Effector memory CD8-positive, alpha-beta T cell (primary cell): ENCODE data around the gene FUT8.
A peak's percentile ranks its signal among the peaks of the same experiment; 100 is the strongest.

Experiments
- ATAC-seq: fragments of 150-1000 bp; cut with Tn5 transposase; replicated peaks from 2 replicates; pipeline ENCODE4 v1.10.0; 2021; ENCODE audit warnings: mild to moderate bottlenecking, moderate library complexity
- DNase-seq, 3 experiments: peaks; one replicate each; pipeline ENCODE4 v3.0.0; 2021
- H3K27ac Mint-ChIP-seq, 2 donors: one replicate each; pipeline ENCODE4 v1.8.0; 2022; ENCODE audit warnings: mild to moderate bottlenecking in 2 of 2, mixed read lengths in 2 of 2, moderate library complexity in 2 of 2
- H3K27me3 Mint-ChIP-seq, 2 donors: one replicate each; pipeline ENCODE4 v1.8.0; 2022; ENCODE audit warnings: mixed read lengths in 2 of 2
- H3K36me3 Mint-ChIP-seq: one replicate; pipeline ENCODE4 v1.8.0; 2022; ENCODE audit warnings: mild to moderate bottlenecking, moderate library complexity, mixed read lengths; ENCODE audit not compliant: insufficient read depth
- H3K4me1 Mint-ChIP-seq, 2 donors: one replicate each; pipeline ENCODE4 v1.8.0; 2022; ENCODE audit warnings: low read depth in 2 of 2, mixed read lengths in 2 of 2
- H3K4me3 Mint-ChIP-seq, 2 donors: one replicate each; pipeline ENCODE4 v1.8.0; 2022; ENCODE audit warnings: mild to moderate bottlenecking in 2 of 2, mixed read lengths in 2 of 2, moderate library complexity in 2 of 2
- H3K9me3 Mint-ChIP-seq, 2 donors: one replicate each; pipeline ENCODE4 v1.8.0; 2022; ENCODE audit warnings: mixed read lengths in 2 of 2

Gene FUT8

GRCh38 chr14:65718629-65719028 lies 306.1 kb downstream of the FUT8 start:
- no peak for ATAC-seq
- no peaks in the 10 kb centered on the region for H3K36me3 Mint-ChIP-seq
- peaks cover 7 to 14% of the 10 kb centered on the region in 2 donors for H3K4me1 Mint-ChIP-seq
- no peak for DNase-seq
- no peak overlapping the region for H3K4me3 Mint-ChIP-seq
- no peak overlapping the region for H3K27ac Mint-ChIP-seq
- no peaks in the 10 kb centered on the region for H3K27me3 Mint-ChIP-seq
- H3K9me3 Mint-ChIP-seq = peaks cover 2 to 7% of the 10 kb centered on the region in 2 donors

GRCh38 chr14:65720171-65720570 lies 307.6 kb downstream of the FUT8 start:
- H3K9me3 Mint-ChIP-seq = peaks cover 2 to 7% of the 10 kb centered on the region in 2 donors
- H3K27me3 Mint-ChIP-seq = no peaks in the 10 kb centered on the region
- ATAC-seq (no peak), DNase-seq (no peak)
- H3K4me1 Mint-ChIP-seq = peaks cover 7 to 14% of the 10 kb centered on the region in 2 donors
- H3K36me3 Mint-ChIP-seq = no peaks in the 10 kb centered on the region
- H3K27ac Mint-ChIP-seq = no peak overlapping the region
- H3K4me3 Mint-ChIP-seq = no peak overlapping the region

GRCh38 chr14:65720743-65721142 lies 308.2 kb downstream of the FUT8 start:
- Mint-ChIP-seq H3K4me1 (peaks cover 7 to 14% of the 10 kb centered on the region in 2 donors), H3K27me3 (no peaks in the 10 kb centered on the region), H3K27ac (no peak overlapping the region), H3K36me3 (no peaks in the 10 kb centered on the region), H3K4me3 (no peak overlapping the region), H3K9me3 (peaks cover 2 to 7% of the 10 kb centered on the region in 2 donors)
- ATAC-seq (no peak), DNase-seq (no peak)

GRCh38 chr14:65723348-65723747 lies 310.8 kb downstream of the FUT8 start:
- DNase-seq = no peak
- H3K27ac Mint-ChIP-seq = peak overlapping the region in 1 of 2 donors; percentile 24
- ATAC-seq = no peak
- H3K4me3 Mint-ChIP-seq = no peak overlapping the region
- peaks cover 0 to 13% of the 10 kb centered on the region in 2 donors for H3K9me3 Mint-ChIP-seq
- H3K4me1 Mint-ChIP-seq = peaks cover 7 to 14% of the 10 kb centered on the region in 2 donors
- no peaks in the 10 kb centered on the region for H3K36me3 Mint-ChIP-seq
- H3K27me3 Mint-ChIP-seq = no peaks in the 10 kb centered on the region

GRCh38 chr14:65728604-65729003 lies 316.1 kb downstream of the FUT8 start:
- Mint-ChIP-seq H3K4me1 (peaks cover 4 to 5% of the 10 kb centered on the region in 2 donors), H3K4me3 (no peak overlapping the region), H3K36me3 (peaks cover 5% of the 10 kb centered on the region), H3K27me3 (no peaks in the 10 kb centered on the region), H3K9me3 (peaks cover 0 to 6% of the 10 kb centered on the region in 2 donors), H3K27ac (no peak overlapping the region)
- ATAC-seq (no peak), DNase-seq (no peak)

- peaks cover 10% of the 10 kb centered on the region for H3K36me3 Mint-ChIP-seq
- peaks cover 0 to 6% of the 10 kb centered on the region in 2 donors for H3K9me3 Mint-ChIP-seq
- H3K27ac Mint-ChIP-seq = peak overlapping the region in 1 of 2 donors; percentile 39
- DNase-seq (no peak), ATAC-seq (no peak)
- no peaks in the 10 kb centered on the region for H3K27me3 Mint-ChIP-seq
- no peak overlapping the region for H3K4me3 Mint-ChIP-seq
- peaks cover 4 to 5% of the 10 kb centered on the region in 2 donors for H3K4me1 Mint-ChIP-seq
These were observed 317.0 kb downstream of the FUT8 start for GRCh38 chr14:65729566-65729965.

- Mint-ChIP-seq H3K9me3 (peaks cover 0 to 6% of the 10 kb centered on the region in 2 donors), H3K36me3 (peaks cover 10% of the 10 kb centered on the region), H3K4me1 (peaks cover 4 to 5% of the 10 kb centered on the region in 2 donors), H3K27me3 (no peaks in the 10 kb centered on the region), H3K4me3 (no peak overlapping the region), H3K27ac (peak overlapping the region in 1 of 2 donors; percentile 33)
- DNase-seq (no peak), ATAC-seq (peak; percentile 48)
These were observed 319.5 kb downstream of the FUT8 start for GRCh38 chr14:65731933-65732506.

GRCh38 chr14:65738339-65738738 lies 325.8 kb downstream of the FUT8 start:
- Mint-ChIP-seq H3K27me3 (no peaks in the 10 kb centered on the region), H3K4me3 (no peak overlapping the region), H3K4me1 (no peaks in the 10 kb centered on the region), H3K36me3 (peaks cover 5% of the 10 kb centered on the region), H3K27ac (no peak overlapping the region), H3K9me3 (no peaks in the 10 kb centered on the region)
- ATAC-seq = no peak
- DNase-seq = no peak

- Mint-ChIP-seq H3K27ac (no peak overlapping the region), H3K36me3 (no peaks in the 10 kb centered on the region), H3K9me3 (no peaks in the 10 kb centered on the region), H3K27me3 (no peaks in the 10 kb centered on the region), H3K4me3 (no peak overlapping the region), H3K4me1 (no peaks in the 10 kb centered on the region)
- ATAC-seq (no peak), DNase-seq (no peak)
These were observed 333.1 kb downstream of the FUT8 start for GRCh38 chr14:65745396-65746190.

- no peaks in the 10 kb centered on the region for H3K9me3 Mint-ChIP-seq
- no peaks in the 10 kb centered on the region for H3K27me3 Mint-ChIP-seq
- H3K27ac Mint-ChIP-seq = no peak overlapping the region
- H3K4me3 Mint-ChIP-seq = no peak overlapping the region
- DNase-seq = no peak
- no peaks in the 10 kb centered on the region for H3K36me3 Mint-ChIP-seq
- H3K4me1 Mint-ChIP-seq = no peaks in the 10 kb centered on the region
- no peak for ATAC-seq
These were observed 336.3 kb downstream of the FUT8 start for GRCh38 chr14:65748796-65749195.

- Mint-ChIP-seq H3K27me3 (no peaks in the 10 kb centered on the region), H3K4me3 (no peak overlapping the region), H3K4me1 (no peaks in the 10 kb centered on the region), H3K9me3 (no peaks in the 10 kb centered on the region), H3K27ac (no peak overlapping the region), H3K36me3 (no peaks in the 10 kb centered on the region)
- ATAC-seq (no peak), DNase-seq (no peak)
These were observed 336.8 kb downstream of the FUT8 start for GRCh38 chr14:65749287-65749686.

GRCh38 chr14:65750906-65751305 lies 338.4 kb downstream of the FUT8 start:
- DNase-seq (no peak), ATAC-seq (no peak)
- Mint-ChIP-seq H3K36me3 (no peaks in the 10 kb centered on the region), H3K27me3 (no peaks in the 10 kb centered on the region), H3K9me3 (no peaks in the 10 kb centered on the region), H3K4me1 (no peaks in the 10 kb centered on the region), H3K27ac (peak overlapping the region in 1 of 2 donors; percentile 29), H3K4me3 (no peak overlapping the region)

- no peaks in the 10 kb centered on the region for H3K4me1 Mint-ChIP-seq
- no peaks in the 10 kb centered on the region for H3K9me3 Mint-ChIP-seq
- no peaks in the 10 kb centered on the region for H3K27me3 Mint-ChIP-seq
- H3K4me3 Mint-ChIP-seq = no peak overlapping the region
- H3K27ac Mint-ChIP-seq = no peak overlapping the region
- H3K36me3 Mint-ChIP-seq = no peaks in the 10 kb centered on the region
- no peak for DNase-seq
- no peak for ATAC-seq
These were observed 339.0 kb downstream of the FUT8 start for GRCh38 chr14:65751510-65751909.

GRCh38 chr14:65753061-65753460 lies 340.5 kb downstream of the FUT8 start:
- H3K9me3 Mint-ChIP-seq = no peaks in the 10 kb centered on the region
- no peaks in the 10 kb centered on the region for H3K36me3 Mint-ChIP-seq
- H3K27me3 Mint-ChIP-seq = no peaks in the 10 kb centered on the region
- no peaks in the 10 kb centered on the region for H3K4me1 Mint-ChIP-seq
- no peak overlapping the region for H3K4me3 Mint-ChIP-seq
- no peak for DNase-seq
- ATAC-seq = no peak
- H3K27ac Mint-ChIP-seq = no peak overlapping the region
